Endothelial cell (in vitro differentiated cells): ENCODE data around the gene AIFM1. TPM values are rescaled to one million over a fixed set of nuclear protein-coding genes. Genes with fewer than 3 reads are reported as not detected.

ENCODE experiments used
- DNase-seq: peaks from one replicate; pipeline ENCODE4 v3.0.0; 2021; ENCODE audit warnings: low spot score
- H3K27ac Mint-ChIP-seq: one replicate; pipeline ENCODE4 v1.8.0; 2021; ENCODE audit warnings: mixed read lengths, inconsistent platforms; ENCODE audit not compliant: unreplicated experiment
- H3K27me3 Mint-ChIP-seq: one replicate; pipeline ENCODE4 v1.8.0; 2021; ENCODE audit warnings: mild to moderate bottlenecking, moderate library complexity, mixed read lengths, inconsistent platforms; ENCODE audit not compliant: unreplicated experiment
- H3K36me3 Mint-ChIP-seq: one replicate; pipeline ENCODE4 v1.8.0; 2021; ENCODE audit warnings: mild to moderate bottlenecking, low read depth, mixed read lengths, inconsistent platforms; ENCODE audit not compliant: unreplicated experiment
- H3K4me1 Mint-ChIP-seq: one replicate; pipeline ENCODE4 v1.8.0; 2021; ENCODE audit warnings: mild to moderate bottlenecking, mixed read lengths, inconsistent platforms; ENCODE audit not compliant: unreplicated experiment
- H3K4me3 Mint-ChIP-seq: one replicate; pipeline ENCODE4 v1.8.0; 2021; ENCODE audit warnings: mild to moderate bottlenecking, mixed read lengths, inconsistent platforms; ENCODE audit not compliant: unreplicated experiment
- H3K9me3 Mint-ChIP-seq: one replicate; pipeline ENCODE4 v1.8.0; 2021; ENCODE audit warnings: mixed read lengths, inconsistent platforms; ENCODE audit not compliant: unreplicated experiment
- CTCF ChIP-seq: fragments of 200-600 bp; sonication (generic); IDR thresholded peaks from one replicate; pipeline ENCODE4 v1.5.0; 2021; ENCODE audit warnings: antibody characterized with exemption; ENCODE audit not compliant: unreplicated experiment
- total RNA-seq: library from RNA; stranded (reverse); fragmentation: NEBNext Ultra II Directional; extraction: Animal tissue kit (Norgen Biotek cat#: 25700); gene quantifications from one replicate; pipeline ENCODE4 v1.2.1, GENCODE V29; 2021; ENCODE audit not compliant: unreplicated experiment

The AIFM1 gene
- total RNA-seq, 1 donor from 2014 or later, result 39.9 TPM

GRCh38 chrX:130136961-130137360 is 28.7 kb downstream of the AIFM1 start:
- Mint-ChIP-seq H3K36me3 (peaks cover 19% of the 10 kb centered on the region), H3K4me1 (peaks cover 17% of the 10 kb centered on the region), H3K9me3 (no peaks in the 10 kb centered on the region), H3K27me3 (no peaks in the 10 kb centered on the region), H3K4me3 (no peak overlapping the region), H3K27ac (no peak overlapping the region)
- no peak for DNase-seq
- TF ChIP-seq CTCF, result no peak

GRCh38 chrX:130136496-130136895 is 29.1 kb downstream of the AIFM1 start:
- H3K27me3 Mint-ChIP-seq, result no peaks in the 10 kb centered on the region
- H3K9me3 Mint-ChIP-seq, result no peaks in the 10 kb centered on the region
- H3K4me1 Mint-ChIP-seq, result peaks cover 17% of the 10 kb centered on the region
- H3K4me3 Mint-ChIP-seq, result no peak overlapping the region
- no peak overlapping the region for H3K27ac Mint-ChIP-seq
- peaks cover 15% of the 10 kb centered on the region for H3K36me3 Mint-ChIP-seq
- no peak for DNase-seq
- no peak for TF ChIP-seq CTCF

- no peaks in the 10 kb centered on the region for H3K9me3 Mint-ChIP-seq
- no peak for TF ChIP-seq CTCF
- DNase-seq, result no peak
- H3K4me1 Mint-ChIP-seq, result no peaks in the 10 kb centered on the region
- no peak overlapping the region for H3K4me3 Mint-ChIP-seq
- H3K27me3 Mint-ChIP-seq, result no peaks in the 10 kb centered on the region
- H3K36me3 Mint-ChIP-seq, result peaks cover 21% of the 10 kb centered on the region
- H3K27ac Mint-ChIP-seq, result no peak overlapping the region
Measured at GRCh38 chrX:130130990-130131389, 34.7 kb downstream of the AIFM1 start.

- Mint-ChIP-seq H3K4me1 (peaks cover 12% of the 10 kb centered on the region), H3K27me3 (peaks cover under 1% of the 10 kb centered on the region), H3K36me3 (peaks cover 15% of the 10 kb centered on the region), H3K4me3 (no peak overlapping the region), H3K9me3 (no peaks in the 10 kb centered on the region), H3K27ac (peak overlapping the region; percentile 64)
- TF ChIP-seq CTCF, result no peak
- DNase-seq, result no peak
Measured at GRCh38 chrX:130125091-130125874, 40.4 kb downstream of the AIFM1 start.

GRCh38 chrX:130124577-130124976 is 41.1 kb downstream of the AIFM1 start:
- H3K27ac Mint-ChIP-seq, result peak overlapping the region; percentile 57
- TF ChIP-seq CTCF, result no peak
- H3K4me3 Mint-ChIP-seq, result no peak overlapping the region
- peaks cover 2% of the 10 kb centered on the region for H3K27me3 Mint-ChIP-seq
- H3K4me1 Mint-ChIP-seq, result peaks cover 16% of the 10 kb centered on the region
- no peak for DNase-seq
- H3K9me3 Mint-ChIP-seq, result no peaks in the 10 kb centered on the region
- H3K36me3 Mint-ChIP-seq, result peaks cover 15% of the 10 kb centered on the region
